Mesenchymal stem cell (in vitro differentiated cells and primary cell): ENCODE results near the gene TSC2.

ENCODE experiments used
- DNase-seq: peaks from one replicate; pipeline ENCODE4 v3.0.0-alpha.2; 2013
- H2AFZ ChIP-seq: one replicate; pipeline ENCODE4 v1.6.1; 2013; ENCODE audit warnings: low read depth, mild to moderate bottlenecking, control low read depth, inconsistent platforms, low read length, moderate library complexity
- H2AK5ac ChIP-seq: 2 replicates; pipeline ENCODE4 v1.6.1; 2013; ENCODE audit warnings: low read length, moderate library complexity, mild to moderate bottlenecking, inconsistent platforms; ENCODE audit not compliant: severe bottlenecking
- H2BK120ac ChIP-seq: one replicate; pipeline ENCODE4 v1.6.1; 2013; ENCODE audit warnings: low read depth, mild to moderate bottlenecking, inconsistent platforms, low read length, moderate library complexity
- H2BK12ac ChIP-seq, 2 experiments: one replicate each; pipeline ENCODE4 v1.6.1; 2013; ENCODE audit warnings: inconsistent platforms in 2 of 2, low read length in 2 of 2, mild to moderate bottlenecking in 2 of 2, moderate library complexity in 2 of 2, control low read depth in 1 of 2
- H2BK15ac ChIP-seq: one replicate; pipeline ENCODE4 v1.6.1; 2013; ENCODE audit warnings: mild to moderate bottlenecking, low read depth, inconsistent platforms; ENCODE audit not compliant: poor library complexity, severe bottlenecking
- H2BK5ac ChIP-seq: 2 replicates; pipeline ENCODE4 v1.6.1; 2013; ENCODE audit warnings: low read depth, mild to moderate bottlenecking, low read length, control low read depth, inconsistent platforms; ENCODE audit not compliant: poor library complexity, severe bottlenecking
- H3K14ac ChIP-seq, 2 experiments: one replicate each; pipeline ENCODE4 v1.6.1; 2013; ENCODE audit warnings: inconsistent platforms in 2 of 2, low read length in 2 of 2, control low read depth in 1 of 2, mild to moderate bottlenecking in 1 of 2, moderate library complexity in 1 of 2
- H3K18ac ChIP-seq, 2 experiments: one replicate each; pipeline ENCODE4 v1.6.1; 2013; ENCODE audit warnings: inconsistent platforms in 2 of 2, low read length in 2 of 2, control low read depth in 1 of 2, low read depth in 1 of 2, mild to moderate bottlenecking in 1 of 2
- H3K23ac ChIP-seq, 2 experiments: one replicate each; pipeline ENCODE4 v1.6.1; 2013; ENCODE audit warnings: inconsistent platforms in 2 of 2, low read length in 2 of 2, mild to moderate bottlenecking in 2 of 2, moderate library complexity in 2 of 2, control low read depth in 1 of 2
- H3K27ac ChIP-seq: 2 replicates; pipeline ENCODE4 v1.5.1; 2013; ENCODE audit warnings: mild to moderate bottlenecking, moderate library complexity, low read length, control low read depth, inconsistent platforms; ENCODE audit not compliant: poor library complexity, severe bottlenecking
- H3K27me3 ChIP-seq, 2 experiments: 2 replicates each; pipeline versions ENCODE4 v1.6.1 to v1.7.0; 2013; ENCODE audit warnings: low read length in 2 of 2, mild to moderate bottlenecking in 2 of 2, moderate library complexity in 2 of 2, control low read depth in 1 of 2, inconsistent platforms in 1 of 2; ENCODE audit not compliant: control insufficient read depth in 1 of 2, insufficient read depth in 1 of 2
- H3K36me3 ChIP-seq, 2 experiments: 2 replicates each; pipeline versions ENCODE4 v1.6.1 to v1.7.0; 2013; ENCODE audit warnings: low read length in 2 of 2, control low read depth in 1 of 2, inconsistent platforms in 1 of 2, low read depth in 1 of 2, mild to moderate bottlenecking in 1 of 2; ENCODE audit not compliant: insufficient read depth in 2 of 2, control insufficient read depth in 1 of 2
- H3K4ac ChIP-seq, 2 experiments: one replicate each; pipeline ENCODE4 v1.6.1; 2013; ENCODE audit warnings: inconsistent platforms in 2 of 2, low read length in 2 of 2, mild to moderate bottlenecking in 2 of 2, moderate library complexity in 2 of 2, control low read depth in 1 of 2, low read depth in 1 of 2
- H3K4me1 ChIP-seq: 2 replicates; pipeline ENCODE4 v1.6.1; 2013; ENCODE audit warnings: low read depth, low read length, control low read depth; ENCODE audit not compliant: control insufficient read depth, insufficient read depth
- H3K4me2 ChIP-seq: 2 replicates; pipeline ENCODE4 v1.6.1; 2013; ENCODE audit warnings: low read length, mild to moderate bottlenecking, inconsistent platforms; ENCODE audit not compliant: poor library complexity, severe bottlenecking
- H3K4me3 ChIP-seq, 2 experiments: 2 replicates each; pipeline versions ENCODE4 v1.5.1 to v1.7.0; 2013; ENCODE audit warnings: low read length in 2 of 2, mild to moderate bottlenecking in 2 of 2, control low read depth in 1 of 2, low read depth in 1 of 2; ENCODE audit not compliant: insufficient read depth in 1 of 2
- H3K79me1 ChIP-seq: replicated peaks from 2 replicates; pipeline ENCODE4 v1.6.1; 2013; ENCODE audit warnings: mild to moderate bottlenecking, control low read depth, low read length, inconsistent platforms; ENCODE audit not compliant: poor library complexity, severe bottlenecking
- H3K9ac ChIP-seq: 2 replicates; pipeline ENCODE4 v1.7.0; 2013; ENCODE audit warnings: mild to moderate bottlenecking, low read length, moderate library complexity
- H3K9me3 ChIP-seq: 2 replicates; pipeline ENCODE4 v1.7.0; 2013; ENCODE audit warnings: mild to moderate bottlenecking, low read length; ENCODE audit not compliant: control insufficient read depth
- H4K8ac ChIP-seq: one replicate; pipeline ENCODE4 v1.6.1; 2013; ENCODE audit warnings: inconsistent platforms, mild to moderate bottlenecking, low read length, moderate library complexity
- H4K91ac ChIP-seq: one replicate; pipeline ENCODE4 v1.6.1; 2013; ENCODE audit warnings: mild to moderate bottlenecking, low read length, inconsistent platforms
- WGBS: methylation state at CpG from one replicate; pipeline ENCODE4 v1.1.7; 2013; ENCODE audit warnings: mixed read lengths; 5-methylcytosine and 5-hydroxymethylcytosine counted together

Gene TSC2

DNA sequence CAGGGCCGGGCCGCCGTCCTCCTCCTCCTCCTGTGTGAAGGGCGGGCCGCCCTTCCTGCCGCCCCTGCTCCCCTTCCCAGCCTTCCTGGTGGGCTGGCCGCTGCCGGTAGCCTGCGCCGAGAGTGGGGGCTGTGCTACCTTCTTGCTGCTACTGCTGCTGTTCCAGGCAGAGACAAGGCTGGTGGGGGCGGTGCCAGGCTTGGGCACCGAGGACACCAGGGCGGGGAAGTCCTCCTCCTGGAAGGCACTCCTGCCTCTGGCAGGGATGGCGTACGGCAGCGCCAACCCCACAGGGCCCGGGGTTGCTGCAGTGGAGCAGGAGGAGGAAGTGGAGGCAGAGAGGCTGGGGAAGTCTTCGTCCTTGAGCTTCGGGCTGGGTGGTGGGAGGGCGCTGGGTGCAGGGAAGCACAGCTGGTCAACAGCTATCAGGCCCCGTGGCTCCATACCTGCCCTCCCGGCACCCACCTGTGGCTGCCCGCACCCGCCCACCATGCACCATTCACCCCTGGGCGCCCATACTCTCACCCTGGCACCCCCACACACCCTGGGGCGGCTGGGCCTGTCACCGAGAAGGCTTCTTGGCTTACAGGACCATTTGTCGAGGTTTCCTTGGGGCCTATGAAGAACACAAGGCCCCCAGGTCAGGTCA lies 47.8 kb upstream of the TSC2 start:
- H2BK15ac ChIP-seq, result peak overlapping the region; percentile 32
- no peak for DNase-seq
- no peak overlapping the region for H2BK12ac ChIP-seq
- peaks cover 75 to 82% of the 10 kb centered on the region in 2 experiments for H3K36me3 ChIP-seq
- H2BK120ac ChIP-seq, result no peak overlapping the region
- H3K14ac ChIP-seq, result no peak overlapping the region
- H2AK5ac ChIP-seq, result no peak overlapping the region
- H3K27me3 ChIP-seq, result no peaks in the 10 kb centered on the region
- no peak overlapping the region for H3K27ac ChIP-seq
- H3K18ac ChIP-seq, result no peak overlapping the region
- peaks cover 19% of the 10 kb centered on the region for H3K4me1 ChIP-seq
- H3K23ac ChIP-seq, result no peak overlapping the region
- no peak overlapping the region for H4K91ac ChIP-seq
- H3K9me3 ChIP-seq, result no peaks in the 10 kb centered on the region
- no peak overlapping the region for H4K8ac ChIP-seq
- no peak overlapping the region for H3K4me3 ChIP-seq
- no peak overlapping the region for H3K9ac ChIP-seq
- whole genome bisulfite sequencing, result 96% methylated on average over 22 of the region's 28 CpGs
- H3K79me1 ChIP-seq, result peaks cover 33% of the 10 kb centered on the region
- H3K4me2 ChIP-seq, result no peak overlapping the region
- no peak overlapping the region for H3K4ac ChIP-seq
- H2AFZ ChIP-seq, result no peak overlapping the region
- H2BK5ac ChIP-seq, result no peak overlapping the region

DNA sequence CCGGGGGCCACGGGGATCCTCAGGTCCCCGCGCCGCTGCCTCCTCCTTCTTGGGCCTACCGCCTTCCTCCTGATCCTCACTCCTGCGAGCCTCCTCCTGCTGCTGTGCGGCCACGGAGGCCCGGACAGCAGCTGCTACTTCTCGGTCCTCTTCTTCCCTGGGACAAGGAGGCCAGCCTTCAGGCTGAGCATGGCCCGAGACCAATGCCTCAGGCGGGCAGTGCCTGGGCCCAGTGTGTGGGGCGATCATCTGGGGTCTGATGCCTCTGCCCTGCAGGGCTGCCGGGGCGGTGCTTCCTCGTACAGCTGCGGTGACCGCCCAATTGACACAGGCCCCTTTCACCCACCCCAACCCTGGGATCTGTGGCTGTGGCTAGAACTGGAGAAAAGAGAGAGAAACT lies 46.8 kb upstream of the TSC2 start:
- Histone ChIP-seq H3K27ac (no peak overlapping the region), H4K91ac (no peak overlapping the region), H2AFZ (no peak overlapping the region), H3K9me3 (no peaks in the 10 kb centered on the region), H3K4me1 (peaks cover 29% of the 10 kb centered on the region), H3K14ac (no peak overlapping the region), H3K23ac (no peak overlapping the region), H3K4me3 (no peak overlapping the region), H2BK12ac (no peak overlapping the region), H3K27me3 (no peaks in the 10 kb centered on the region), H2BK15ac (no peak overlapping the region), H3K18ac (no peak overlapping the region), H2BK5ac (no peak overlapping the region), H2AK5ac (no peak overlapping the region), H3K9ac (no peak overlapping the region), H3K4me2 (no peak overlapping the region), H3K36me3 (peaks cover 67 to 93% of the 10 kb centered on the region in 2 experiments), H2BK120ac (no peak overlapping the region), H3K4ac (no peak overlapping the region), H3K79me1 (peaks cover 33% of the 10 kb centered on the region), H4K8ac (no peak overlapping the region)
- no peak for DNase-seq
- WGBS, result 100% methylated on average over 12 of the region's 19 CpGs

GRCh38 chr16:2001456-2002355 lies 46.1 kb upstream of the TSC2 start:
- H2AK5ac ChIP-seq, result no peak overlapping the region
- H3K9me3 ChIP-seq, result no peaks in the 10 kb centered on the region
- DNase-seq, result no peak
- WGBS, result 97% methylated on average over 53 of the region's 53 CpGs
- no peak overlapping the region for H3K14ac ChIP-seq
- H3K27ac ChIP-seq, result no peak overlapping the region
- no peak overlapping the region for H3K18ac ChIP-seq
- H3K23ac ChIP-seq, result no peak overlapping the region
- no peaks in the 10 kb centered on the region for H3K27me3 ChIP-seq
- peaks cover 33% of the 10 kb centered on the region for H3K4me1 ChIP-seq
- H2BK5ac ChIP-seq, result no peak overlapping the region
- H2AFZ ChIP-seq, result no peak overlapping the region
- no peak overlapping the region for H2BK120ac ChIP-seq
- no peak overlapping the region for H2BK15ac ChIP-seq
- no peak overlapping the region for H3K9ac ChIP-seq
- peak overlapping the region; percentile 43 for H4K91ac ChIP-seq
- H3K4me2 ChIP-seq, result no peak overlapping the region
- H3K36me3 ChIP-seq, result peaks cover 60 to 91% of the 10 kb centered on the region in 2 experiments
- H3K79me1 ChIP-seq, result peaks cover 33% of the 10 kb centered on the region
- H3K4ac ChIP-seq, result no peak overlapping the region
- no peak overlapping the region for H3K4me3 ChIP-seq
- H2BK12ac ChIP-seq, result no peak overlapping the region
- H4K8ac ChIP-seq, result no peak overlapping the region
